PC-9 (cell line): Measurements from ENCODE around the gene CDYL2.

Experiments
- EZH2 ChIP-seq: fragments of 200-600 bp; sonication (generic); IDR thresholded peaks from 2 replicates; pipeline ENCODE4 v1.8.0; 2017; ENCODE audit warnings: antibody characterized with exemption, low read depth
- TF ChIP-seq, protein P1 (sequence below): fragments of 200-600 bp; sonication (generic); conservative IDR thresholded peaks from 2 replicates; pipeline ENCODE4 v1.6.1; 2017; ENCODE audit warnings: mixed run types, antibody characterized with exemption, mild to moderate bottlenecking, moderate library complexity

- TF ChIP-seq, protein P1, sequence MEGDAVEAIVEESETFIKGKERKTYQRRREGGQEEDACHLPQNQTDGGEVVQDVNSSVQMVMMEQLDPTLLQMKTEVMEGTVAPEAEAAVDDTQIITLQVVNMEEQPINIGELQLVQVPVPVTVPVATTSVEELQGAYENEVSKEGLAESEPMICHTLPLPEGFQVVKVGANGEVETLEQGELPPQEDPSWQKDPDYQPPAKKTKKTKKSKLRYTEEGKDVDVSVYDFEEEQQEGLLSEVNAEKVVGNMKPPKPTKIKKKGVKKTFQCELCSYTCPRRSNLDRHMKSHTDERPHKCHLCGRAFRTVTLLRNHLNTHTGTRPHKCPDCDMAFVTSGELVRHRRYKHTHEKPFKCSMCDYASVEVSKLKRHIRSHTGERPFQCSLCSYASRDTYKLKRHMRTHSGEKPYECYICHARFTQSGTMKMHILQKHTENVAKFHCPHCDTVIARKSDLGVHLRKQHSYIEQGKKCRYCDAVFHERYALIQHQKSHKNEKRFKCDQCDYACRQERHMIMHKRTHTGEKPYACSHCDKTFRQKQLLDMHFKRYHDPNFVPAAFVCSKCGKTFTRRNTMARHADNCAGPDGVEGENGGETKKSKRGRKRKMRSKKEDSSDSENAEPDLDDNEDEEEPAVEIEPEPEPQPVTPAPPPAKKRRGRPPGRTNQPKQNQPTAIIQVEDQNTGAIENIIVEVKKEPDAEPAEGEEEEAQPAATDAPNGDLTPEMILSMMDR, result no peak
- no peak for TF ChIP-seq EZH2
Observed at GRCh38 chr16:80743273-80743672, 61.1 kb downstream of the CDYL2 start.
